Liver (tissue), 3 donors: ENCODE measurements around the gene MYMK.

Experiments
- CTCF ChIP-seq: fragments of 150-350 bp; IDR thresholded peaks from 2 replicates; pipeline ENCODE4 v1.5.1; 2017; ENCODE audit warnings: improper control_type of control experiment, low read depth, low read length; ENCODE audit not compliant: missing input control
- JUND ChIP-seq, 2 donors: IDR thresholded peaks; 2 replicates each; pipeline ENCODE4 v1.6.1; 2016; ENCODE audit warnings: antibody characterized with exemption in 2 of 2
- MAX ChIP-seq: IDR thresholded peaks from 2 replicates; pipeline ENCODE4 v1.6.1; 2016; ENCODE audit warnings: antibody characterized with exemption
- YY1 ChIP-seq: IDR thresholded peaks from 2 replicates; pipeline ENCODE4 v1.6.1; 2016; ENCODE audit warnings: antibody characterized with exemption, mild to moderate bottlenecking
- ZBTB33 ChIP-seq: IDR thresholded peaks from 2 replicates; pipeline ENCODE4 v1.6.1; 2016; ENCODE audit warnings: antibody characterized with exemption
- donor health status: healthy.
- donor health status: healthy.

- no peak for TF ChIP-seq CTCF
- TF ChIP-seq JUND (IDR thresholded peaks at IDR 0.05) = peak; percentile 27 to 55
- TF ChIP-seq MAX = no peak
- no peak for TF ChIP-seq YY1
- TF ChIP-seq ZBTB33 = no peak
Observed at GRCh38 chr9:133558191-133559126, 33.7 kb upstream of the MYMK start.
